Cardiac fibroblast (primary cell): Measurements from ENCODE around the gene ZNF578.
"Not testable (repeated sequence)": the region's sequence is repeated elsewhere in the genome, so short reads cannot be mapped to it uniquely, and the experiment has no call there.

Source experiments
- DNase-seq, 2 donors: peaks; one replicate each; pipeline versions ENCODE4 v3.0.0 to v3.0.0-alpha.2; 2010; ENCODE audit warnings: low read depth in 2 of 2
- H3K4me3 ChIP-seq, 2 donors: replicated peaks in 1 of 2; 1 replicate in 1 of 2; 2 replicates in 1 of 2; pipeline ENCODE4 v1.5.1; 2011; ENCODE audit warnings: low read depth in 2 of 2, low read length in 2 of 2, mild to moderate bottlenecking in 2 of 2, moderate library complexity in 1 of 2
- CTCF ChIP-seq: IDR thresholded peaks from one replicate; pipeline ENCODE4 v1.5.1; 2011; ENCODE audit warnings: low read depth, mild to moderate bottlenecking, low read length, inconsistent platforms

ZNF578 gene

GRCh38 chr19:52527956-52528351, 74.6 kb downstream of the ZNF578 start:
- no peak for DNase-seq
- H3K4me3 ChIP-seq: peak overlapping the region; percentile 69 to 80
- TF ChIP-seq CTCF: no peak

- DNase-seq: no peak
- H3K4me3 ChIP-seq: no peak overlapping the region
- no peak for TF ChIP-seq CTCF
Observed at GRCh38 chr19:52532480-52532879, 79.1 kb downstream of the ZNF578 start.

GRCh38 chr19:52533901-52534300, 80.5 kb downstream of the ZNF578 start:
- DNase-seq: no peak
- no peak overlapping the region for H3K4me3 ChIP-seq
- TF ChIP-seq CTCF: no peak

- not testable (repeated sequence) for DNase-seq
- peak overlapping the region; percentile 62 to 66 for H3K4me3 ChIP-seq
Observed at GRCh38 chr19:52535385-52535770, 82.0 kb downstream of the ZNF578 start.

- peak; percentile 24 for TF ChIP-seq CTCF
- DNase-seq: peak; percentile 81 to 84
- peak overlapping the region; percentile 62 to 66 for H3K4me3 ChIP-seq
Observed at GRCh38 chr19:52535771-52536447, 82.6 kb downstream of the ZNF578 start.

- DNase-seq: peak; percentile 3 to 26
- TF ChIP-seq CTCF: no peak
- peak overlapping the region; percentile 62 to 66 for H3K4me3 ChIP-seq
Observed at GRCh38 chr19:52536448-52536800, 83.1 kb downstream of the ZNF578 start.

GRCh38 chr19:52538815-52539214, 85.5 kb downstream of the ZNF578 start:
- DNase-seq: not testable (repeated sequence)

GRCh38 chr19:52541176-52541575, 87.8 kb downstream of the ZNF578 start:
- DNase-seq, H3K4me3 ChIP-seq: not testable (repeated sequence)

More at GRCh38 chr19:52538815-52539214, 85.5 kb downstream of the ZNF578 start:
- not testable (repeated sequence) for H3K4me3 ChIP-seq
